GM12878 (cell line): Measurements from ENCODE around the gene IDH3G. TPM values are rescaled to one million over a fixed set of nuclear protein-coding genes. Genes with fewer than 3 reads are reported as not detected.

Source experiments
- BCLAF1 ChIP-seq: fragments of 450-650 bp; IDR thresholded peaks from 2 replicates; pipeline ENCODE4 v1.6.1; 2017; ENCODE audit warnings: antibody characterized with exemption, mild to moderate bottlenecking, moderate library complexity
- HDAC2 ChIP-seq: fragments of 200-600 bp; sonication (generic); IDR thresholded peaks from 2 replicates; pipeline ENCODE4 v1.6.1; 2017
- REST ChIP-seq: IDR thresholded peaks from 2 replicates; pipeline ENCODE4 v1.6.1; 2012; ENCODE audit warnings: mild to moderate bottlenecking, low read depth, low read length
- RFX5 ChIP-seq: IDR thresholded peaks from 2 replicates; pipeline ENCODE4 v1.6.1; 2011; ENCODE audit warnings: low read depth, low read length, improper control_type of control experiment
- polyA plus RNA-seq, 11 experiments: library from polyadenylated mRNA; depleted of rRNA in 4 of 11; unstranded in 6 of 11; stranded (reverse) in 5 of 11; fragments of >200 nt; fragmentation: Nextera tagmentation in 4 of 11; fragmentation: Illumina TruSeq in 1 of 11; extraction: Ambion mirVana in 4 of 11; extraction: Trizol in 1 of 11; gene quantifications; 1 replicate in 1 of 11; 2 replicates in 10 of 11; pipeline versions ENCODE4 v1.2.1 to v1.2.3, GENCODE V29; 2011 to 2016; ENCODE audit warnings: inconsistent platforms in 2 of 11, missing spikeins in 2 of 11, low read depth in 1 of 11
- total RNA-seq, 4 experiments: library from RNA; depleted of rRNA in 3 of 4; stranded (reverse); fragments of >200 nt in 3 of 4; fragmentation: Illumina TruSeq in 1 of 4; extraction: Trizol in 1 of 4; gene quantifications; 2 replicates each; pipeline versions ENCODE4 v1.2.1 to v1.2.3, GENCODE V29; 2013 to 2021

Gene IDH3G
- total and polyA plus RNA-seq, 10 of the 15 experiments (the other 5 are each of a cell fraction or from before 2014, with no cell fraction given) = 26.3 to 102 (median 66.6) TPM

DNA sequence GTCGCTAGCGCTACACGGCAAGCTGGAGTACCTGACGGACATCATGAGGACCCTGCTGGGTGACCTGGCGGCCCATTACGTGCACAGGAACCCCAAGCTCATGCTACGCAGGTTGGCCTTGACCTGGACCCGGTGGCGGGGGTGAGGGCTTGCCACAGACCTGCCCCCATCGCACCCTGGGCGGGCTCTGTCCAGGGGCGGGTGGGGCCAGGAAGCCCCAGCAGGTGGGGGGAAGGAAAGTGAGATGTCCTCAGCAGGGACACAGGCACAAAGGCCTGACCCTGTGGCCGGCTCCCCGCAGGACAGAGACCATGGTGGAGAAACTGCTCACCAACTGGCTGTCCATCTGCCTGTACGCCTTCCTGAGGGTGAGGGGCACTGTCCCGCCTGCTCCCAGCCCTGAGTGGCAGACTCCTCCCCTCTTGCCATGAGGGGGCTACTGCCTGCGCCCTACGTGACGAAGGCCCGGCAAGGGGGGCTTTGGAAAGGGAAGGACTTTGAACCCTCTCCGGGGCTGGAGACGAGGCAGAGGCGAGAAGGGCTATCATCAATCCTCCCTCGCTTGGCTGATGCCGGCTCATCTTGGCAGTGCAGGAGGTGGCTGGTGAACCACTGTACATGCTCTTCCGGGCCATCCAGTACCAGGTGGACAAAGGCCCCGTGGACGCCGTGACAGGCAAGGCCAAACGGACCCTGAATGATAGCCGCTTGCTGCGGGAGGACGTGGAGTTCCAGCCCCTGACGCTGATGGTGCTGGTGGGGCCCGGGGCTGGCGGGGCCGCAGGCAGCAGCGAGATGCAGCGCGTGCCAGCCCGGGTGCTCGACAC is 18.7 kb downstream of the IDH3G start (continued):
- no peak for TF ChIP-seq BCLAF1
- TF ChIP-seq RFX5 = no peak
- TF ChIP-seq HDAC2 = no peak
- no peak for TF ChIP-seq REST
